HepG2 (cell line): ENCODE measurements around the gene TUBA1C. TPM values are rescaled to one million over a fixed set of nuclear protein-coding genes. Genes with fewer than 3 reads are reported as not detected.

ENCODE experiments used
- ATAC-seq: fragments of 200-7000 bp; cut with Tn5 transposase; 3 replicates; pipeline ENCODE4 v1.9.1; 2020; ENCODE audit warnings: mild to moderate bottlenecking, moderate library complexity
- BruUV-seq: library from RNA; stranded (reverse); fragments of 400-500 nt; replicated peaks from 2 replicates; lab custom pipeline; 2021; lab: Mats Ljungman, UMichigan
- CTCF ChIA-PET: fragments of 300-600 bp; formaldehyde crosslinking; extraction: SDS; loops from one replicate; lab custom pipeline; 2021; ENCODE audit warnings: low total read pairs, inconsistent platforms, low intra/inter-chr PET ratio; lab: Yijun Ruan, JAX
- POLR2A ChIA-PET: fragments of 350-600 bp; sonication (Branson Sonifier 250); formaldehyde crosslinking; loops from one replicate; lab custom pipeline; 2020; ENCODE audit warnings: antibody characterized with exemption, inconsistent platforms; lab: Yijun Ruan, JAX
- DNase-seq: peaks from one replicate; pipeline ENCODE4 v3.0.0-alpha.2; 2015; ENCODE audit warnings: low spot score
- FAIRE-seq: peaks from 3 replicates; lab custom pipeline; 2011; peaks lifted over from hg19 to GRCh38; lab: Jason Lieb, UNC
- H2AFZ ChIP-seq: one replicate; pipeline ENCODE4 v1.6.1; 2011; ENCODE audit warnings: low read length, inconsistent platforms
- H3K27ac ChIP-seq: fragments of 300-600 bp; 3 replicates; pipeline ENCODE4 v1.8.0; 2011; ENCODE audit warnings: mixed run types, mild to moderate bottlenecking, mixed read lengths, low read length, inconsistent platforms; ENCODE audit not compliant: insufficient read depth; ENCODE audit errors: extremely low read length
- H3K27me3 ChIP-seq, 2 experiments: fragments of 200-600 bp in 1 of 2; 2 replicates in 1 of 2; 3 replicates in 1 of 2; pipeline versions ENCODE4 v1.6.0 to v1.8.0; 2011; ENCODE audit warnings: low read length in 2 of 2, mild to moderate bottlenecking in 2 of 2, moderate library complexity in 2 of 2, inconsistent platforms in 1 of 2; ENCODE audit not compliant: insufficient read depth in 2 of 2, control insufficient read depth in 1 of 2
- H3K36me3 ChIP-seq, 2 experiments: fragments of 200-600 bp in 1 of 2; replicated peaks in 1 of 2; 2 replicates in 1 of 2; 3 replicates in 1 of 2; pipeline versions ENCODE4 v1.5.1 to v1.8.0; 2011; ENCODE audit warnings: low read length in 2 of 2, inconsistent platforms in 1 of 2; ENCODE audit not compliant: insufficient read depth in 2 of 2, control insufficient read depth in 1 of 2
- H3K4me1 ChIP-seq: 2 replicates; pipeline ENCODE4 v1.5.1; 2012; ENCODE audit warnings: low read length, inconsistent platforms; ENCODE audit not compliant: insufficient read depth
- H3K4me2 ChIP-seq: 2 replicates; pipeline ENCODE4 v1.6.0; 2011; ENCODE audit warnings: low read depth, low read length, inconsistent platforms
- H3K4me3 ChIP-seq, 3 experiments: fragments of 200-600 bp in 1 of 3; sonication (generic), shearing (Covaris generic) in 1 of 3; replicated peaks in 1 of 3; 2 replicates each; pipeline ENCODE4 v1.5.1; 2011 to 2016; ENCODE audit warnings: low read length in 3 of 3, inconsistent platforms in 2 of 3, low read depth in 2 of 3, mild to moderate bottlenecking in 2 of 3, control low read depth in 1 of 3, mixed read lengths in 1 of 3; ENCODE audit not compliant: insufficient read depth in 1 of 3
- H3K79me2 ChIP-seq: one replicate; pipeline ENCODE4 v1.6.1; 2011; ENCODE audit warnings: low read length, inconsistent platforms; ENCODE audit not compliant: insufficient read depth
- H3K9ac ChIP-seq: 2 replicates; pipeline ENCODE4 v1.6.0; 2011; ENCODE audit warnings: mild to moderate bottlenecking, low read depth, low read length, inconsistent platforms; ENCODE audit not compliant: insufficient read depth
- H3K9me3 ChIP-seq: 2 replicates; pipeline ENCODE4 v1.5.1; 2012; ENCODE audit warnings: mild to moderate bottlenecking, low read length
- H4K20me1 ChIP-seq: 2 replicates; pipeline ENCODE4 v1.6.0; 2011; ENCODE audit warnings: inconsistent platforms, mild to moderate bottlenecking, low read length, moderate library complexity; ENCODE audit not compliant: insufficient read depth
- ARNT ChIP-seq: fragments of 450-650 bp; IDR thresholded peaks from 2 replicates; pipeline ENCODE4 v1.6.1; 2017
- CBX2 ChIP-seq, 2 experiments: fragments of 200-600 bp in 1 of 2; sonication (generic); formaldehyde crosslinking in 1 of 2; IDR thresholded peaks; 2 replicates each; pipeline versions ENCODE4 v1.7.0 to v1.8.1; 2018 to 2022; ENCODE audit warnings: low read depth in 2 of 2, low read length in 1 of 2, mild to moderate bottlenecking in 1 of 2, missing genetic modification reagents in 1 of 2
- DRAP1 ChIP-seq: IDR thresholded peaks from 2 replicates; pipeline ENCODE4 v1.6.1; 2016; ENCODE audit warnings: missing genetic modification reagents, missing compliant biosample characterization
- FOXP4 ChIP-seq: sonication (generic); formaldehyde crosslinking; IDR thresholded peaks from 2 replicates; pipeline ENCODE4 v1.4.0; 2020; ENCODE audit warnings: missing genetic modification reagents
- HNRNPL ChIP-seq: fragments of 200-400 bp; formaldehyde crosslinking; IDR thresholded peaks from 2 replicates; pipeline ENCODE4 v1.6.1; 2017; ENCODE audit warnings: mild to moderate bottlenecking, low read depth, low read length
- KDM5A ChIP-seq: fragments of 200-600 bp; sonication (generic); IDR thresholded peaks from 2 replicates; pipeline ENCODE4 v1.7.0; 2018; ENCODE audit warnings: antibody characterized with exemption, mild to moderate bottlenecking, low read length, borderline replicate concordance
- NCOA1 ChIP-seq: sonication (generic); formaldehyde crosslinking; IDR thresholded peaks from 2 replicates; pipeline ENCODE4 v1.9.0; 2021; ENCODE audit warnings: missing genetic modification reagents
- XBP1 ChIP-seq: sonication (generic); formaldehyde crosslinking; IDR thresholded peaks from 2 replicates; pipeline ENCODE4 v1.5.0; 2020; ENCODE audit warnings: missing genetic modification reagents
- ZMYM3 ChIP-seq: sonication (generic); formaldehyde crosslinking; IDR thresholded peaks from 2 replicates; pipeline ENCODE4 v1.5.1; 2020; ENCODE audit warnings: mild to moderate bottlenecking, missing genetic modification reagents
- ZNF136 ChIP-seq: sonication (generic); formaldehyde crosslinking; IDR thresholded peaks from 2 replicates; pipeline ENCODE4 v1.8.1; 2022; ENCODE audit warnings: low read depth, mild to moderate bottlenecking, moderate library complexity, missing genetic modification reagents
- ZNF501 ChIP-seq: sonication (generic); formaldehyde crosslinking; IDR thresholded peaks from 2 replicates; pipeline ENCODE4 v1.5.1; 2020; ENCODE audit warnings: mild to moderate bottlenecking, moderate library complexity, missing genetic modification reagents
- ZNF558 ChIP-seq: sonication (generic); formaldehyde crosslinking; IDR thresholded peaks from 2 replicates; pipeline ENCODE4 v1.9.0; 2022; ENCODE audit warnings: mild to moderate bottlenecking, missing genetic modification reagents, borderline replicate concordance
- ZNF609 ChIP-seq: sonication (generic); formaldehyde crosslinking; IDR thresholded peaks from 2 replicates; pipeline ENCODE4 v1.4.0; 2020; ENCODE audit warnings: mild to moderate bottlenecking, missing genetic modification reagents, borderline replicate concordance
- ZNF709 ChIP-seq: sonication (generic); formaldehyde crosslinking; IDR thresholded peaks from 2 replicates; pipeline ENCODE4 v1.5.0; 2020; ENCODE audit warnings: mild to moderate bottlenecking, missing genetic modification reagents
- ZNF83 ChIP-seq: sonication (generic); formaldehyde crosslinking; IDR thresholded peaks from 2 replicates; pipeline ENCODE4 v1.4.0; 2020; ENCODE audit warnings: missing genetic modification reagents, mild to moderate bottlenecking, borderline replicate concordance
- WGBS: methylation state at CpG from one replicate; pipeline ENCODE4 v1.1.6; 2017; ENCODE audit warnings: low lambda C conversion rate; 5-methylcytosine and 5-hydroxymethylcytosine counted together
- in situ Hi-C: cut with HindIII; loops from 2 replicates; pipeline ENCODE4 v1.10.0; 2017; ENCODE audit warnings: low pct_unique_long_range_greater_than_20kb; ENCODE audit not compliant: extremely low pct_ligation_motif_present
- intact Hi-C: fragments of 100-400 bp; cut with micrococcal nuclease; formaldehyde crosslinking; loops from one replicate; pipeline ENCODE4 v1.10.0; 2022; ENCODE audit not compliant: unreplicated experiment
- polyA plus RNA-seq, 8 experiments: library from polyadenylated mRNA; depleted of rRNA in 3 of 8; stranded (reverse) in 7 of 8; unstranded in 1 of 8; fragments of >200 nt; fragmentation: Illumina TruSeq in 4 of 8; extraction: Trizol in 4 of 8; gene quantifications; 2 replicates each; pipeline versions ENCODE4 v1.2.1 to v1.2.3, GENCODE V29; 2011 to 2016; ENCODE audit warnings: low read depth in 4 of 8, missing spikeins in 1 of 8, mixed read lengths in 1 of 8; ENCODE audit not compliant: insufficient read depth in 1 of 8
- total RNA-seq, 5 experiments: library from RNA; depleted of rRNA; stranded (reverse); fragments of >200 nt; fragmentation: Illumina TruSeq; extraction: Trizol; gene quantifications; 2 replicates each; pipeline ENCODE4 v1.2.3, GENCODE V29; 2016; ENCODE audit warnings: low read depth in 1 of 5

Gene TUBA1C
- total and polyA plus RNA-seq, 2 of the 13 experiments (the other 11 are each of a cell fraction or from before 2014, with no cell fraction given), result 693 to 1,075 TPM

GRCh38 chr12:49227713-49228112, 37.2 kb upstream of the TUBA1C start:
- ChIA-PET CTCF (no interaction called here), POLR2A (no interaction called here)
- WGBS, result 69% methylated on average over 3 of the region's 3 CpGs
- no TSS peak for BruUV-seq
- Histone ChIP-seq H3K79me2 (no peaks in the 10 kb centered on the region), H3K4me2 (no peak overlapping the region), H3K27me3 (peaks cover 0 to 8% of the 10 kb centered on the region in 2 experiments; a peak in 2 of 5 replicates), H3K4me3 (no peak overlapping the region), H3K36me3 (no peaks in the 10 kb centered on the region), H3K27ac (no peak overlapping the region), H3K4me1 (peaks cover 17% of the 10 kb centered on the region), H3K9me3 (no peaks in the 10 kb centered on the region), H2AFZ (no peak overlapping the region), H4K20me1 (no peaks in the 10 kb centered on the region), H3K9ac (no peak overlapping the region)
- intact Hi-C loops, result no loop called here
- FAIRE-seq, result no peak
- no peak for DNase-seq
- ATAC-seq, result no peak
- in situ Hi-C loops, result no loop called here
- no peak for TF ChIP-seq ZNF501 (CRISPR knock-in tag)
- no peak for TF ChIP-seq ZNF609 (CRISPR knock-in tag)
- TF ChIP-seq ZNF83 (CRISPR knock-in tag), result no peak
- TF ChIP-seq ZNF558 (CRISPR knock-in tag), result no peak
- TF ChIP-seq NCOA1 (CRISPR knock-in tag), result no peak
- no peak for TF ChIP-seq XBP1
- no peak for TF ChIP-seq HNRNPL
- TF ChIP-seq ZNF709, result no peak
- TF ChIP-seq FOXP4 (CRISPR knock-in tag), result no peak
- TF ChIP-seq ZMYM3 (CRISPR knock-in tag), result no peak
- no peak for TF ChIP-seq KDM5A
- no peak for TF ChIP-seq ARNT
- TF ChIP-seq CBX2 (IDR thresholded peaks at IDR 0.05; ENCODE audit: low read depth, low read length), result no peak
- TF ChIP-seq CBX2 (CRISPR knock-in tag; IDR thresholded peaks at IDR 0.05; ENCODE audit: low read depth), result no peak
- TF ChIP-seq ZNF136, result no peak
- no peak for TF ChIP-seq DRAP1 (CRISPR knock-in tag)
